HG03469 (cell line): Measurements from ENCODE around the gene CDCA3.

Experiments used
- ATAC-seq: cut with Tn5 transposase; IDR thresholded peaks from one replicate; pipeline ENCODE4 v1.9.1; 2021; ENCODE audit warnings: mild to moderate bottlenecking, moderate library complexity, moderate number of reproducible peaks; ENCODE audit not compliant: unreplicated experiment

CDCA3 gene

DNA sequence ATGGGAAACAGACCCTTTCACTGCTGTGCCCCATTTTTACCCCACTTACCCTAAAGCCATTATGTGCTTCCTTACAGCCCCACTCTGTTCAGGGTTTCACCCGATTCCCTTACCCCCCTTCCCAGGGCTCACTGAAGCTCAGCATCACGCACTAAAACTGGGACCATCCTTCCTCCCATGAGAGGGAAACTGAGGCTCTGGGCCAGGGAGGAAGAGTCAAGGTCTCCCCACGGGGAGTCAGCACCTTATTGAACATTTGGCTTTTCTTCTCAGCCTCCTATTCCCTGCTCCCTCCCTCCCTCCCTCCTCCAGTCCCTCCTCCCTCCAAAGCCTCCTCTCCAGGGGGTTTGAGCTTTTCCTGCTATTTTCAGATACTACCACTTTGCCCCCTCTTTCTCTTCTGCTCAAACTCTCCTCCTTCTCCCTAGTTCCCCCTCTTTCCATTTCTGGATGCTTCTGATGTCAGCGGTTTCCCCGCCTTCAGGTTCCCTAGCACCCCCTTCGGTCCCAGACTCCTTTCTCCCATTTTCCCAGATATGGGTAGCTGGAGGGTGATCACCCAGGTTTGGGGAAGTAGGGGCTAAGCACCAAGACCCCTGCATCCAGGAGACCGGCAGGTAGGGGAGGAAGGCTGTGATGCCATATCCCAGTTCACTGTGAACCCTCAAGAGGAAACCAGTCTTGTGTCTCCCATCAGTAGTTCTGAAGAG lies 28.5 kb downstream of the CDCA3 start:
- no peak for ATAC-seq

DNA sequence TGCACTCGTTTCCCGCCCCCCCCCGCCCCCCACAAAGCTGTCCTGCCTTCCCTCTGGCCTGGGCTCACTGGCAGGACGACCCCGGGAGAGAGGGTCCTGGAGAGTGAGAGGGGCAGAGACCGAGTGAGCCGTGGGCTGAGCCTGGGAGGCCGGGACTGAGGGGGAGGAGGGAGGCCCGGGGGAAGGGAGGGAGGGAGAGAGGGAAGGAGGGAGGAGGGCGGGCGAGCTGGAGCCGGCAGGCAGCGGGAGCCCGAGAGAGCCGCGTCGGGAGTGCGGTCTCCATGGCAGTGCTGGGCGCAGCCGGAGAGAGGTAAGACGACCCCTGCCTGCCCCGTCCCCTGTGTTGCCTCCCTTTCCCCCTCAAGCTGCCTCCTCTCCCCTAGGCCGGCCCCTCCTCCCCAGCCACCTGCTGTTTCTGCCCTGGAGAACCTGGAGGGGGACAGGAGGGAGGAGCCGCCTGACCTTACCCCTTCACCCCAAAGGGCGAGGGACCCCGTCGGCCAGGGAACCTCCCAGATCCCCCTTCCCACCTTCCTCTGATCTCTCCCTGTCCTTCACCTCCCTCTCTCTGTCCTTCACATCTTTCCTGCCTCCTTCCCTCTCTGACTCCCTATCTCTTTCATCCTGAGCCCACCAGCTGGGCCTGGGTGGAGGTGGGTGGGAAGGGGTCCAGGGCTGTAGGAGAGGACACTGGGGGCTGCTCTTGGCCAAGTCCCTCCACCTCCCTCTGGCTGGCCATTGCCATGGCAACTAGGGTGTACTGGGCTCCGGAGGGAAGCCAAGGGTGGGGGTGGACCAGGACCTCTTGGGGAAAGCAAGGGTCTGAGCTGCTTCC lies 29.3 kb downstream of the CDCA3 start, which contains the start of gene GPR162:
Gene GPR162 (plus strand): TSS at position 231 of the 835 bp plus-strand sequence. CDS start 2,078 bp downstream, outside the sequence.
- no peak for ATAC-seq

DNA sequence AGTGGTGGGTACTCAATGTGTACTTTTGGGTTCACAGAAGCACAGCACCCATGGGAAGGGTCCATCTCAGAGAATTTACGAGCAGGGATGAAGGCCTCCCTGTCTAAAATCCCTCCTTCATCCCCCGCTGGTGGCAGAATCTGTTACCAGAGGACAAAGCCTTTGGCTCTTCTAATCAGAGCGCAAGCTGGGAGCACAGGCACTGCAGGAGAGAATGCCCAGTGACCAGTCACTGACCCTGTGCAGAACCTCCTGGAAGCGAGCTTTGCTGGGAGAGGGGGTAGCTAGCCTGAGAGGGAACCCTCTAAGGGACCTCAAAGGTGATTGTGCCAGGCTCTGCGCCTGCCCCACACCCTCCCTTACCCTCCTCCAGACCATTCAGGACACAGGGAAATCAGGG lies 30.9 kb downstream of the CDCA3 start:
- no peak for ATAC-seq

DNA sequence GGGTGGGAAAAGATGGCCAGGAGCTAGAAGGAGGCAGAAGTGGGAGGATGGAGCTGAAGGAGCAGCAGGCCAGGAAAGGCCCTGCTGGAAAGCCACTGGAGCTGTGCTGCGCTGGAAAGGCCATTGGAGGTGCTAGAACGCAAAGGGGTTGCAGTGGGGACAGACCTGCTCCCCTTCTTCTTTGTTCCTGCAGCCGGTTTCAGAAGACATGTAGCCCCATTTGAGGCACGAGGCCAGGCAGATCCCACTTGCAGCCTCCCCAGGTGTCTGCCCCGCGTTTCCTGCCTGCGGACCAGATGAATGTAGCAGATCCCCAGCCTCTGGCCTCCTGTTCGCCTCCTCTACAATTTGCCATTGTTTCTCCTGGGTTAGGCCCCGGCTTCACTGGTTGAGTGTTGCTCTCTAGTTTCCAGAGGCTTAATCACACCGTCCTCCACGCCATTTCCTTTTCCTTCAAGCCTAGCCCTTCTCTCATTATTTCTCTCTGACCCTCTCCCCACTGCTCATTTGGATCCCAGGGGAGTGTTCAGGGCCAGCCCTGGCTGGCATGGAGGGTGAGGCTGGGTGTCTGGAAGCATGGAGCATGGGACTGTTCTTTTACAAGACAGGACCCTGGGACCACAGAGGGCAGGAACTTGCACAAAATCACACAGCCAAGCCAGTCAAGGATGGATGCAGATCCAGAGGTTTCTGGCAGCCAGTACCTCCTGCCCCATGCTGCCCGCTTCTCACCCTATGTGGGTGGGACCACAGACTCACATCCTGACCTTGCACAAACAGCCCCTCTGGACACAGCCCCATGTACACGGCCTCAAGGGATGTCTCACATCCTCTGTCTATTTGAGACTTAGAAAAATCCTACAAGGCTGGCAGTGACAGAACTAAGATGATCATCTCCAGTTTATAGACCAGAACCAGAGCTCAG lies 31.7 kb downstream of the CDCA3 start:
- ATAC-seq, result no peak

DNA sequence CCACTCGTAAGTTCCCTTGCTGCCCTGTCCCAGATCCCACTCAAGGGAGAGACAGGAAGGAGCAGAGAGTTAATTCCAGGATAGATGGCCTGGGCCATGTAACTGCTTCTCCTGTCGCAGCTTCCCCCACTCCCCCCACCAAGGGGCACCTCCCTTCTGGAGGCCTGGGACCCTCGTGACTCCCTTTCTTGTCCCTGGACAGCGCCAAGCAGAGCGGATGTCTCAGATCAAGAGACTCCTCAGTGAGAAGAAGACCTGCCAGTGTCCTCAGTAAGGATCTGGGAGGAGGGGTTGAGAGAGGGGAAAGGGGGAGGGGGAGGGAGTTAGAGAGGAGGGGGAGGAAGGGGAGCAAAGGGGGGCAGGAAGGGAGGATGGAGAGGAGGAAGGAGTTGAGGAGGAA lies 32.4 kb downstream of the CDCA3 start:
- ATAC-seq, result no peak

DNA sequence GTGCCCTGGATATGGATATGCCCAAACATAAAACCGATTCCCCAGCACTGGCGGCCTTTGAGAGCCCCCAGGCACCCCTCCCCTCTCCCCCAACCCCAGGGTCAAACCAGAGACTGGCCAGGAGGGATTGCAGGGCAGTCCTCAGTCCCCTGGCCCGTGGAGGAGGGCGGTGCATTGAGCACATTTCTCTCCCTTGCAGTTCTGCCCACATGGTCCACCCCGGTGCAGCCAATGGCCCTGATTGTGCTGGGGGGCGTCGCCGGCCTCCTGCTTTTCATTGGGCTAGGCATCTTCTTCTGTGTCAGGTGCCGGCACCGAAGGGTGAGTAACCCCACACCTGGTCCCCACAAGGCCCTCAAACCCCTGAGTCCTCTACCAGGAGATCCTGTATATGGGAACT lies 32.9 kb downstream of the CDCA3 start:
- ATAC-seq, result no peak

DNA sequence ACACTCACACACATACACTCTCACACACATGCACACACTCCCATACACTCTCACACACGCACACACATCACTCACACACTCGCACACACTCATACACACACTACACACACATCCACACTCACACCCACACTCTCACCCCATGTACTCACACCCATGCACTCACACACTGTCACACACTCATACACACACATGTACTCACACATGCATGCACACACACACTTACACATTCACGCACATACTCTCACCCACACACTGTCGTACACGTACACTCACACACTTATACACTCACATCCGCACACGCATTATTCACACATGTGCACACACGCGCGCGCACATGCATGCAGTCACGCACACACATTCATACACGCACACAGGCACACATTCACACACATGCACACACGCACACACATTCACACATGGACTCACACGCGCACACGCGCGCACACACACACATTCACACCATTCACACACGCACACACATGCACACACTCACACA lies 33.4 kb downstream of the CDCA3 start:
- ATAC-seq, result no peak

DNA sequence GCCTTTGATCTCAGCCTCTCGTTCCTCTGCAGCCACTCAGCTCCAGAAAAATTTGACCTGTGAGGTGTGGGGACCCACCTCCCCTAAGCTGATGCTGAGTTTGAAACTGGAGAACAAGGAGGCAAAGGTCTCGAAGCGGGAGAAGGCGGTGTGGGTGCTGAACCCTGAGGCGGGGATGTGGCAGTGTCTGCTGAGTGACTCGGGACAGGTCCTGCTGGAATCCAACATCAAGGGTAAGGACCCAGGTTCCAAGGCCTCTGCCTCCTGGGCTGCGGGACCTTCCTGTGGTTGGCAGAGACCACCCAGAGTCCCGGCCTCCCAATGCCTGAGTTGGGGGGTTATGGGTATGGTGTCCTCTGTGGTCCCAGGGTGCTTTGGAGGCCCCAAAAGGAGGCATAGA lies 34.0 kb downstream of the CDCA3 start:
- no peak for ATAC-seq

DNA sequence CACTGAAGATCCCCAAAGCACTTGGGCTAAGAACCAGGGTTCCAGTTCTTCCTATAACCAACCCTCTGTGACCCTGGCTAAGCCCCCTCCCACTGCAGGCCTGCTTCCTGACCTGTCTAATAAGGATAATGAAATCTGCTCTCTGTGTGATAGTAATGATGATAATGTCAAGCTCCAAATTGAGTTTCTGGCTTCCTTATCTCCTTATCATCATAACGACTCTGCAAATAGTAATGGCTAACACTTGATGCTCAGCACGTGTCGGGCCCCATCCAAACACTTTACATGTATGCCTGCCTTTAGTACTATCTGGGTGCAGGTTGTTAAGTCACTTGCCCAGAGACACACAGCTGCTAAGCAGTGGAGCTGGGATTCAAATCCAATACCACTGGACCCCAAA lies 34.5 kb downstream of the CDCA3 start:
- ATAC-seq, result no peak

DNA sequence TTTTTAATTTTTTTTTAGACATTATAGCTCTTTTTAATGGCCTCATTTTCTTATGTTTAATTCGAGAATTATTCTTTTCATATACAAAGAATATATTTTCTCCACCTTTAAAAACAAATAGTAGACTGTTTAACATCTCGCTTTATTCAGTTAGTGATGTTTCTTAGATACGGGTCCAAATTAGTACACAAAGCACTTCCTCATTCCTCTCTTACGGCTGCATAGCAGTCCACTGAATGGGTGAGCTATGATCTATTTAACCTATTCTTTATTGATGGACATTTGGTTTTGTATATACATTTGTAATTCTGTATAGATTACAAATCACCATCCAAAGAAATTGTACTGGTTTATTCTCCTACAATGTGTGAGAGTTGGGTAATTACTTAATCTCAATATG lies 37.7 kb downstream of the CDCA3 start:
- ATAC-seq, result no peak

DNA sequence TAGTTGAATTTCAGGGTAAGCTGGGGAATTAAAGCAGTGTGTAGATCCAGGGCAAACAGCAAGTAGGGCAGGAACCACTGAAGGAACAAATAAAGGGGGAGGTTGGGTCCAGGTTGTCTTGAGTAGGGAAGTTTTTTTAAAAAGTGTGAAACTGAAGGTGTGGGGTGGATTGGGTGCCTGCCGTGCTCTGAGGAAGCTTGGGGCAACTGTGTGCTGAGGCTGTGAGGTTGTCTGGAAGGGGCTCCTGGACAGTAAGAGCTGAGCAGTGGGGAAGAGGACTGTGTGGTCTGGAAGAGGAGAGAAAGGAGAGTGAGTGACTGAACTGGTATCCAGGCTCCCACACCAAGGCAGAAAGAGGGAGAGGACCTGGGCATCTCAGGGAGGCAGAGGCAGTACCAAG lies 40.3 kb downstream of the CDCA3 start:
- no peak for ATAC-seq

DNA sequence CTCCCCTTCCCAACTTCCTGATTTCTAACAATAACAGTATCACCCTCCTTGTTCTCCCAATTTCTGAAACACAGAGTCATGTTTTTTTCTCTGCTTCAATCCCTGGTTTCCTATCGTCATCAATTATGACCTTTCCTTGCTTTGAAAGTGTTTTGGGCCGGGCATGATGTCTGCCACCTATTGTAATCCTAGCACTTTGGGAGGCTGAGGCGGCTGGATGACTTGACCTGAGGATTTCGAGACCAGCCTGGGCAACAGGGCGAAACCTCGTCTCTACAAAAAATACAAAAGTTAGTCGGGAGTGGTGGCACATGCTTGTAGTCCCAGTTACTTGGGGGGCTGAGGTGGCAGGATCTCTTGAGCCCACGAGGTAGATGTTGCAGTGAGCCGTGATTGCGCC lies 42.0 kb downstream of the CDCA3 start:
- ATAC-seq, result no peak

DNA sequence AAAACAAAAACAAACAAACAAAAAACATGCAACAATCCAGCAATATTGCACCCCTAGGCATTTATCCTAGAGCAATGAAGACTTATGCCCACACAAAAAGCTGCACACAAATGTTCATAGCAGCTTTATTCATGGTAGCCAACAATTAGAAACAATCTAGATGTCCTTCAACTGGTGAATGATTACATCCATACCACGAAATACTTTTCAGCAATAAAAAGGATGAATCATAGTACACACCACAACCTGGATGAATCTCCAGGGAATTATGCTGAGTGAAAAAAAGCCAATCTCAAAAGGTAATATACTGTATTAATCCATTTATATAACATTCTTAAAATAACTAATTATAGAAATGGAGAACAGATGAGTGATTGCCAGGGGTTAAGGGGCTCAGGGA lies 43.9 kb downstream of the CDCA3 start:
- no peak for ATAC-seq

DNA sequence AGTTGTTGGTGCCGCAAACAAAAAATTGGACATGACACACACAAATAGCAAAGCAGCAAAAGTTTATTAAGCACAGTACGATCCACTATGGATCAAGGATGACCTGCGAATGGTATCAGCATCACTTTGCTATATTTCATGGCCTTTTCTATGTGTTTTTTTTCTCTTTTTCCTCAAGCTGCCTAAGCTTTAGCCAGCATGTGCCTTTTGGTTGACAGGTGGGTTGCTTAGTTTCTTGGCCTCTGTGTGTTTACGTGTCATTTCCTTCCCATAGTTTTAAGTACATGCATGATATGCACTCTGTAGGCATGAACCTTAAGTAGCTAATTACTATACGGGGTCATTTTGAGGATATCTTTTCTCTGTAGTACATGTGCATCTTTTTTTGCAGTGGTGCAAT lies 51.9 kb downstream of the CDCA3 start:
- no peak for ATAC-seq
